Measurements from ENCODE around the gene SNRPA1. TPM values are rescaled to one million over a fixed set of nuclear protein-coding genes. Genes with fewer than 3 reads are reported as not detected.

The SNRPA1 gene
- total and polyA plus RNA-seq, 12 donors, result 23.8 to 51.4 (median 29.9) TPM

DNA sequence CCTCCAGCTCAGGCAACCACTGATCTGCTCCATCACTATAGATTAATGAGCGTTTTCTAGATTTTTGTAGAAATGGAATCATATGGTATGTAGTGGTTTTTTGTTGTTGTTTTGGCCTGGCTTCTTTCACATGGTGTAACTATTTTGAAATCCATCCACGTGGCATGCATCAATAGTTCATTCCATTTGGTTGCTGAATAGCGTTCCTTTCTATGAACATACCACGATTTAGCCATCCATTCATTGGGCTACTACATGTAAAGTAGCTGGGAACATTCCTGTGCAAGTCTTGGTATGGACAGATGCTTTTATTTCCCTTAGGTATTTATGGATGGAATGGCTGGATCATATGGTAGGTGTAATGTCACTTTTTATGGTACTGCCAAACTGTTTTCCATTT is 32.5 kb downstream of the SNRPA1 start:
- Histone ChIP-seq H3K27me3 (no peaks in the 10 kb centered on the region), H3K9me3 (no peaks in the 10 kb centered on the region), H3K4me1 (peaks cover 0 to 48% (median 9%) of the 10 kb centered on the region in 9 donors), H3K27ac (no peak overlapping the region), H3K4me3 (no peak overlapping the region), H3K36me3 (no peaks in the 10 kb centered on the region)
- TF ChIP-seq, protein P1, sequence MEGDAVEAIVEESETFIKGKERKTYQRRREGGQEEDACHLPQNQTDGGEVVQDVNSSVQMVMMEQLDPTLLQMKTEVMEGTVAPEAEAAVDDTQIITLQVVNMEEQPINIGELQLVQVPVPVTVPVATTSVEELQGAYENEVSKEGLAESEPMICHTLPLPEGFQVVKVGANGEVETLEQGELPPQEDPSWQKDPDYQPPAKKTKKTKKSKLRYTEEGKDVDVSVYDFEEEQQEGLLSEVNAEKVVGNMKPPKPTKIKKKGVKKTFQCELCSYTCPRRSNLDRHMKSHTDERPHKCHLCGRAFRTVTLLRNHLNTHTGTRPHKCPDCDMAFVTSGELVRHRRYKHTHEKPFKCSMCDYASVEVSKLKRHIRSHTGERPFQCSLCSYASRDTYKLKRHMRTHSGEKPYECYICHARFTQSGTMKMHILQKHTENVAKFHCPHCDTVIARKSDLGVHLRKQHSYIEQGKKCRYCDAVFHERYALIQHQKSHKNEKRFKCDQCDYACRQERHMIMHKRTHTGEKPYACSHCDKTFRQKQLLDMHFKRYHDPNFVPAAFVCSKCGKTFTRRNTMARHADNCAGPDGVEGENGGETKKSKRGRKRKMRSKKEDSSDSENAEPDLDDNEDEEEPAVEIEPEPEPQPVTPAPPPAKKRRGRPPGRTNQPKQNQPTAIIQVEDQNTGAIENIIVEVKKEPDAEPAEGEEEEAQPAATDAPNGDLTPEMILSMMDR (IDR thresholded peaks at IDR 0.05), result no peak
- DNase-seq, result no peak
- no peak for ATAC-seq
- intact Hi-C loops (cut with DNase I), result loop anchor here in 3 of 10 donors (10.0 kb wide), 3 partner anchors 338 to 638 kb away; partner anchors contain the start of gene LRRK1 (in 1 of the 3)
- WGBS, 2 donors, result 86 to 90% methylated on average over 4 of the region's 4 CpGs

DNA sequence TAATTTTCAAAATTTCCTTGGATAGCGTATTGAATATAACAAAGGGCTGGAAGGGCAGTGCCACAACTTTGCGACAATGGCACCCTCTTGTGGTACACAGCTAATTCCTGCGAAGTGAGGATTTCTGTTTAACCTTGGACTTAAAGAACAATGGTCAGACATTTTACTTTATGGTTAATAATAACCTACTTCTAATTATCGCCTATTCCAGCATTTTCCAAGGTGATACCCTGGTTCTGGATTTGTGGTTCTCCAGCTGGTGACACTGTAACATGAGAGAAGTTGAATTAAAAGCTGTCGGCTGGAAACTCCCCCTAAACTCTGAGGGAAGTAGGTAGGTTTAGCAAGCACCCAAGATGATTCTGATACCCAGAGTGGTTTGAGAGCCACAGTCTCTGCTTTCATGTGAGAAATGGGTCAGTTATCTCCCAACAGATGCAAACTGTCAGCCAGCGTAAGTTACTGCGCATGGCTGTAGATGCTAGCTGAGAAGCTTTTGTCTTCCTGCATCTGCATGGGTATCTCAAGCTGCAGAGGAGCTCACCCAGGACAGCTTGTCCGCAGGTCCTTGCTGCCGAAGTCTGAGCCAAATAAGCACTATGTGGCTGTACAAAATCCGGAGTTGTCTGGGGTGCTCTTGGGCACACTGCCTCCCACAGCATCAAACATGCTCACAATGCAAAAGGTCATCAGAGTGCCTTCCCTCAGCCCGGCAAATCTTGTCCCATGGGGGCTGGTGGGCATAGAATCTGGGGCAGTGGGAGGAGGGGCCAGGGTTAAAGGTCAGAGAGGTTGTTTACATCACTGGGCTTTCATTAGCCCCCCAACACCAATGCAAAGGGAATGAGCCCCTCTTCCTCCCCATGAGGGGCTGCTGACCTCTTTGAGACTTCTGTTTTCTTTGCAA is 36.6 kb downstream of the SNRPA1 start:
- intact Hi-C loops (cut with DNase I), result loop anchor here (1.0 to 10.0 kb wide), 12 partner anchors 134 to 634 kb away; partner anchors contain the start of gene LRRK1 (in 2 of the 10)
- Histone ChIP-seq H3K4me3 (no peak overlapping the region), H3K27me3 (no peaks in the 10 kb centered on the region), H3K36me3 (no peaks in the 10 kb centered on the region), H3K9me3 (no peaks in the 10 kb centered on the region), H3K4me1 (peaks cover 0 to 26% (median 21%) of the 10 kb centered on the region in 9 donors), H3K27ac (no peak overlapping the region)
- ATAC-seq (peak in 7 of 8 donors; percentile 43 to 78 (median 67)), DNase-seq (peak in 1 of 2 donors; percentile 75)
- TF ChIP-seq, protein P1 (IDR thresholded peaks at IDR 0.05), result peak; percentile 71 to 97 (median 90)
- 25 to 35% methylated on average over 11 of the region's 11 CpGs for WGBS, 2 donors

DNA sequence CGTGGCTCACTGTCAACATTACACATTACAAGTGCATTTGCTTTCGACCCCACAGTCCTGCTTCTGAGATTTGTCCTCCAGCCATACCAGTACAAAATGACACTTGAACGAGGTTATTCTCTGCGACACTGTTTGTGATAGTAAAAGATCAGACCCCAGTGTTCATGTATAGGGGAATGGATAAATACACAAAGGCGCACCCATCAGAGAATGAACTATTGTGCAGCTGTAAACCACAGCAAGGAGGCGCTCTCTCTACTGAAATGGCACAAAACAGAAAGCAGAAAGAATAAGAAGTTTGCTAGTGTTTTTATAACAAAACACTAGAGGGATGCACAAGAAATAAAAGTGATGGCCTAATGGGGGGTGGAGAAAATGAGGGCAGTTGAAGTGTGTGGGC is 38.3 kb downstream of the SNRPA1 start:
- no peaks in the 10 kb centered on the region for H3K36me3 ChIP-seq
- ATAC-seq, result no peak
- intact Hi-C loops (cut with DNase I), result loop anchor here in 8 of 10 donors (2.0 to 10.0 kb wide), 8 partner anchors 132 to 632 kb away; partner anchors contain the start of gene LRRK1 (in 2 of the 8)
- H3K27ac ChIP-seq, result no peak overlapping the region
- WGBS, 2 donors, result 88% methylated on average over 6 of the region's 6 CpGs
- TF ChIP-seq, protein P1 (IDR thresholded peaks at IDR 0.05), result peak in 4 of 9 donors; percentile 7 to 30 (median 16)
- DNase-seq, result no peak
- H3K9me3 ChIP-seq, result no peaks in the 10 kb centered on the region
- H3K4me3 ChIP-seq, result no peak overlapping the region
- H3K27me3 ChIP-seq, result no peaks in the 10 kb centered on the region
- H3K4me1 ChIP-seq, result peaks cover 0 to 35% (median 30%) of the 10 kb centered on the region in 9 donors

DNA sequence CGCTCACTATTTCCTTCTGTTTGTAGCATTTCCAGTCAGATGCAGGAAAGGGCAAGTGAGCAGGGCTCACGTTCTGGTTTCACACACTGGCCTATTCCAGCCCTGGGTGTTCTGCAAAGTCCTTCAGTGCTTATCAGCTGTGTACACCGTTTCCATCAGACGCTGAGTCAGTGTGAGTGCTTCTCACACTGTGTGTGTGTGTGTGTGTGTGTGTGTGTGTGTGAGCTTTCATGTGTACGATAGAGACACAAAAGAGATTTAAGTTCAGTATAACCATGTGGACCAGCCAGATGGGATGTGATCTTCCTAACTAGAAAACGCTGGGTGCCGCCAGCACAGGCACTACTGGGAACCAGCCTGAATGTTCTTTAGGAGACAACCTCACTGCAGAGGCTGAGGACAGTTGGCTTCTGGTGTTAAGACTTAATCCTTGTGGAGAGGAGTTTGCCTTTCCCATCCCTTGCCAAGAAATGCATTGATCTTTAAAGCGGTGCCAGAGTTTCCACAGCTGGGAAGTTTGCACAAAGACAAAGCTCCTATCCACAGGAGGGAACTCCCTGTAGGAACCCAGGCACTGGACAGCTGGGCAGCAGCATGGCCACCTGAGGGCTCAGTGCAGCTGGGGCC is 39.3 kb downstream of the SNRPA1 start:
- Histone ChIP-seq H3K27ac (peak overlapping the region in 3 of 10 donors; percentile 36 to 51 (median 37)), H3K4me1 (peaks cover 0 to 37% (median 30%) of the 10 kb centered on the region in 9 donors), H3K4me3 (no peak overlapping the region), H3K27me3 (no peaks in the 10 kb centered on the region), H3K9me3 (no peaks in the 10 kb centered on the region), H3K36me3 (no peaks in the 10 kb centered on the region)
- TF ChIP-seq, protein P1 (IDR thresholded peaks at IDR 0.05), result no peak
- peak in 1 of 2 donors; percentile 54 for DNase-seq
- intact Hi-C loops (cut with DNase I), result loop anchor here in 8 of 10 donors (1.0 to 10.0 kb wide), 10 partner anchors 131 to 631 kb away; partner anchors contain the start of gene LRRK1 (in 2 of the 8)
- peak in 6 of 8 donors; percentile 45 to 71 (median 58) for ATAC-seq
- WGBS, 2 donors, result 31 to 38% methylated on average over 8 of the region's 8 CpGs
